NCI-H526 treated with DMSO at 0.1 percent for 48 hours (cell line): ENCODE data around the gene ARHGEF12.
A peak's percentile ranks its signal among the peaks of the same experiment; 100 is the strongest.

Experiments used
- DNase-seq: peaks from one replicate; lab custom pipeline; 2025; lab: John Stamatoyannopoulos, UW

Gene ARHGEF12

DNA sequence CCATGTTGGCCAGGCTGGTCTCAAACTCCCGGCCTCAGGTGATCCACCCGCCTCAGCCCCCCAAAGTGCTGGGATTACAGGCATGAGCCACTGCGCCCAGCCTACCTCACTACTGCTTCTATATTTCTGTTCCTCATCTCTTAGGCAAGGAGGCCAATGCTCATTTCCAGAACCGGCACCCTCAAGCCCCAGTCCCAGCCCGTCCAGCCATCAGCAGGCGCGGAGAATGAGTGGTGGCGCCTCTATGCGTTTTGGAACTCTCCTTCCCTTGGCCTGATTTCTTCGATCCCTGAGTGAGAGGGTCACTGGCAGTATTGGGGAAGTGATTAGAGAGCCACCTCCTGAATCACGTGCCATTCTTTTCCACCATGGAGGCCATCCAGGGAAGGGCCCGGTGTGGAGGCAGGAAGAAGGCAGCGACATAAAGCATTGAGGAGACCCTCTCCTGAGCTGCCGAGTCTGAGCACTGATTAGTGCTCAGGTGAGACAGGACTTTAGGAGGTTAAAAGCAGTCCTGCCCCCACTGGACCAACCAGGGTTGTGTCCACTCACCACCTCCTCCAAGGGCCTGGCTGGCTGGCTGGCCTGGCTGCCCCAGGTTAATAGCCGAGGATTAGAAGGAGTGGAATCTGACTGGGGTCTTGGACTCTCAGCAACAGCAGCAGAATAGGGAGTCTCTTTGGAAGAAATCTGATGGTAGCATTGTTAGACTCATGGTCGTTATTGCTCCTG lies 184.0 kb downstream of the ARHGEF12 start:
- no peak for DNase-seq

GRCh38 chr11:120521176-120521575 lies 185.0 kb downstream of the ARHGEF12 start:
- no peak for DNase-seq

DNA sequence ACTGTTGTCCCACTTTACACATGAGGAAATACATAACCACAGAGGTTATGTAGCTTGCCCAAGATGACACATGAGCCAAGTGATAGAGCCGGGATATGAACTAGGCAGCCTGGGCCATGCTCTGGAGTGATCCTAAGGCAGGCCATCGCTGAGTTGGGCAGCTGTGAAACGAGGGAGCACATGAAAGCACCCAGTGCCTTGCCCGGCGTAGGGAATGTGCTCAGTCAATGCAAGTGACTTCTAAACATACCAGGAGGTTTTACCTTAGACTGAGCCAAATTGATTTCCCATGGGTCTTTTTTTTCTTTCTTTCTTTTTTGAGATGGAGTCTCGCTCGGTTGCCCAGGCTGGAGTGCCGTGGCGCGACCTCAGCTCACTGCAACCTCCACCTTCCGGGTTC lies 185.8 kb downstream of the ARHGEF12 start:
- no peak for DNase-seq

GRCh38 chr11:120522736-120523135 lies 186.5 kb downstream of the ARHGEF12 start:
- no peak for DNase-seq

DNA sequence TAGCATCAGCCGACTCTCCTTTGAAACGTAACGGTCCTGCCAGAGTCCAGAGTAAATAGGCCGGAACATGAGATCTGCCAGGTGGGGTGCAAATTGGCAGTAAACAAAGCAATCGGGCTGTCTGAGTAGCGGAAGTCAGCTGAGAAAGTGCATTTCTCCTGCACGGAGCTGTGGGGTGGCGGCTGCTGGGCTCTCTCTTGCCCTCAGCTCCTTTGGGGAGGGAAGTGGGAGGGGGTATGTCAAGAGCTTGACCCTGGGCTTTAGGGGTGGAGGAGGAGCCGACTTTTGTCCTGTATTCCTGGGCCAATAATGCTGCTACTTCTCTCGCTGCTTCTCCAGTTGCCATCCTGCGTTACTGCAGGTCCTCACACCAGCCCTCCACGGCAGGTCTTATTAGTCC lies 187.0 kb downstream of the ARHGEF12 start:
- no peak for DNase-seq

DNA sequence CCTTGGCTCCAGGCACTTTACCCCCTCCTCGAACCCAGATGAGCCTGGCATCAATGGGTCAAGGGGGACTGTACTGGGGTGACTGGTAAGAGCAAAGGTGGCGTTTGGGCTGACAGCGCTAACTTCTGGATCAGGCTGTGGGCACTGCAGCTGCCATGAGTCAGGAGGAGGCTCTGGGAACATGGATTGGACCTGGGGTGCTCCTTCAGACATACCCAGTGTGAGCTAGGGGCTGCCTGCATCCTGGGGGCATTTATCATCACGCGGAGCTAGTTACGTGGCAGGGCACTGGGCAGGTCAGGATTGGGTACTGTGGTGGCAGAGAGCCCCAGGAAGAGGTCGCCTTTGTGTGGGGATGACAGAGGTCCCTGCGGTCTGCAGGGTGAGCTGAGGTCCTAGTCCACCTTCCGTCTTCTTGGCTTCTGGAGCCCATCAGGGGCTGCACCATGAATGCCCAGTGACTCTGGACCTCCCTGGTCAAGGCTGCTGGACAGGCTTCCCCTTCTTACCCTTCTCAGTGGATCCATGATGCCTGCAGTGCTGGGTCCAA lies 188.4 kb downstream of the ARHGEF12 start:
- DNase-seq: no peak

DNA sequence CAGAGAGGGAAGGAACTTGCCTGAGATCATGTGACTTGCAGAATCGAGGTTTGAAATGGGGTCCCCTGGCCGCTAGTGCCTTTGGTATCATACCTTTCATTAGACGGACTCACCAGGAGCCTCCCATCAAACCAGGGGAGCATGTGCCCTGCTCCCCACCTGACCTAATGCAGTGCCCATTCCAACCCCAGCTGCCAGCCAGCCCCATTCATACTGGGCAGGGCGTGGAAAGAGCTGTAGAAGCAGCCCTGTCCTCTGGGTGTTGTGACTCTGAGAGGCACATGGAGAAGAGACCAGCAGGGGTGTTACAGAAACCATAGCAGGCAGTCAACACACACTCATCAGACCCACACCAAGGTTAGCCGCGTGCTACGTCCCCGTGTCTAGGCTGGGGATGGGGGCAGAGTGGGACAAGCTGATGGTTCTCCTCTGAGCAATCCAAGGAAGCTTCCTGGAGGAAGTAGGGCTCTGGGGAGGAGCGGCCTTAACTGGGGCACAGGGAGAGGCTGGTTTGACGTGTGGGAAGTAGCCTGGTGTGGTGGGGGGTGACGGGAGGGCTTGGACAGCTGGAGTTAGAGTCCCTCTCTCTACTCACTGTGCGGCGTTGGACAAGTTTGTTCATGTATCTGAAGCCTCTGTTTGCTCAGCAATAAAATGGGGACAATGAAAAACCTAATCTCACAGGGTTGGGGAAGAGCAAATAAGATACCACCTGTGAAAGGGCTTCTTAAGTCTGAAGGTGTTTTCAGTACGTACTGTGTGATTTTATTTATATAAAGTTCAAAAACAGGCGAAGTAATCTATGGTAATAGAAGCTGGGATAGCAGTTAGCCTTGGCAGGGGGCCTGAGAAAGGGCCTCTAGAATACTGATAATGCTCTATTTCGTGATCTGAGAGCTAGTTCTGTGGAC lies 189.3 kb downstream of the ARHGEF12 start:
- peak; percentile 59 for DNase-seq

DNA sequence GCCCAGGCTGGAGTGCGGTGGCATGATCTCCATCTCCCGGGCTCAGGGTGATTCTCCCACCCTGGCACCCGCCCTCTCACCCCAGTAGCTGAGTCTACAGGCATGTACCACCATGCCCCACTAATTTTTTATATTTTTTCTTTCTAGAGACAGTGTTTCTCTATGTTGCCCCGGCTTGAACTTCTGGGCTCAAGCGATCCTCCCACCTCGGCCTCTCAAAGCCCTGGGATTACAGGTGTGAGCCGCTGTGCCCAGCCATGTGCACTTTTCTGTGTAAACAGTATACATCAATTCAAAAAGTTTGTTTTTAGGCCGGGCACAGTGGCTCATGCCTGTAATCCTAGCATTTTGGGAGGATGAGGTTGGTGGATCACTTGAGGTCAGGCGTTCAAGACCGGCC lies 190.0 kb downstream of the ARHGEF12 start:
- no peak for DNase-seq

DNA sequence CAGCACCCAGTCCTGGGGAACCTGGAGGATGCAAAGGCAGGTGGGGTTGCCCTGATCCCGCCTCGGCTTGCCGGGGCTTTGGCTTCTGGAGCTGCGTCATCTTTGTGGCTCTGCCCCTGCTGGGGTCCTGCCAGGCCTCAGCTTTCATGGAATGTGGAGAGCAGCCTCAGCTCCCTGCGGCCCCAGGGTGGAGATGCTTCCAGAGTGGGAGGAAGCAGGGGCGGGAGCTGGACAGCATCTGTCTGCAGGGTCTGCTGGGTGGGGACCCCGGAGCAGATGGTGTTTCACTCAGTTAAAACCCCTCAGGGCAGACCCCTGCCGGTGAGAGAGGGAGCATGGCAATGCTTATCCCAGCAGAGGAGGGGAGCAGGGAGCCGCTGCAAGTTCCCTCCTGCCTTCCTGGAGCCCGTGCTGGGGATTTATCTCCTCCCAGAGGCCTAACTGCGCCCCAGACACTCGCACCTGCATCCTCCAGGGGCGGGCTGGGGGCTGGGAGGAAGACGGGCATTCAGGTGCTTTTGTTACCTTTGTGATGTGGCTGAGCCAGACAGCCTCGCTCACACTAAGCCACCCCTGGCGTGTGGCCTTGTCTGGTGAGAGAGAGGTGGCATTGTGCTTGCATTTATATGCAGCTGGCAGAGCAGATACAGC lies 191.0 kb downstream of the ARHGEF12 start:
- DNase-seq: peak; percentile 58

DNA sequence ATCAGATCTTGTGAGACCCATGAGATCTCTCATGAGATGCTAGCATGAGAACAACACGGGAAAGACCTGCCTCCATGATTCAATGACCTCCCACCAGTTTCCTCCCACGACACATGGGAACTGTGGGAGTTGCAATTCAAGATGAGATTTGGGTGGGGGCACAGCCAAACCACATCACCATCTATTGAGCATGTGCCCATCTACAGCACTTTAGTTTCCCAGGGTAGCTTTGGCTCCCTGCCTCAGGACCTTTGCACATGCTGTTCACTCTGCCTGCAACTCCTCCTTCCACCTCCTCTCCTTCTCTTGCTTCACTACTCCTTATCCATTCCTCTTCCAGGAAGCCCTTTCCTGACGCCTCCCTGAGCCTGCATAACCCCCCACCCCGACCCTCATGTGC lies 192.5 kb downstream of the ARHGEF12 start:
- DNase-seq: no peak

- DNase-seq: no peak
These were observed 193.0 kb downstream of the ARHGEF12 start for GRCh38 chr11:120529214-120529613.

GRCh38 chr11:120529911-120530310 lies 193.7 kb downstream of the ARHGEF12 start:
- DNase-seq: no peak

DNA sequence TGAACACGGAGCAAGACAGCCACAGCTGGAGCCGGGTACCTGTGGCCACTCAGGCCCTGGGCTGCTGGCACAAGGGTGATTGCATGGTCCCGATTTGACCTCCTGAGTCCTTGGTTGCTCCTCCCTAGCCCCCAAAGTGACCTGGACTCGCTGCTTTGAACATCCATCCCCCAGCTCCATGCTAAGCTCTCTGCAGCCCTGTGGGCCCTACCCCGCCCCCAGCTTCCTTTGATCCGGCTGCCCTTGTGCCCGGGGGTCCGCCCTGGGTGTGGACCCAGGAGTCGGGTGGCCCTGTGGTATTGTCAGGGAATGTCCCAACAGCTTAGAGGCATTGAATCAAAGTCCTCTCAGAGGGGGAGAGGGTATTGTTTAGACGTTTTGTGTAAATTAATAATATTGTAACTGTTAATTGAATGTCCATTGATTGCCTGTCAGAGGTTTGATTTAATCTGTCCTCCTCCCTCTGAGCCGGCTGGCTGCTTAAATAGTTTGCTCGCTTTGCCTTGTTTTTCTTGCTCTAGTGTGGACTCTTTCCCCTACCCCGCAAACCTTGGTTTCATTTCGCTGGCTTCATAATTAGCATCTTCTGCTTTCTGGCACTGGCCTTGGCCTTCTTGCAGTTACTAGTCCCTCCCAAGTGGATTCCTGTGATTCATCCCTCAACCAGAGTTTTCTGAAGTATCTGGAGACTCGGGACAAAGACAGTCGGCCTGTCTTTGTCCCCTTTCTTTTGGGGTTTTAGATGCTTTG lies 196.0 kb downstream of the ARHGEF12 start:
- DNase-seq: no peak

DNA sequence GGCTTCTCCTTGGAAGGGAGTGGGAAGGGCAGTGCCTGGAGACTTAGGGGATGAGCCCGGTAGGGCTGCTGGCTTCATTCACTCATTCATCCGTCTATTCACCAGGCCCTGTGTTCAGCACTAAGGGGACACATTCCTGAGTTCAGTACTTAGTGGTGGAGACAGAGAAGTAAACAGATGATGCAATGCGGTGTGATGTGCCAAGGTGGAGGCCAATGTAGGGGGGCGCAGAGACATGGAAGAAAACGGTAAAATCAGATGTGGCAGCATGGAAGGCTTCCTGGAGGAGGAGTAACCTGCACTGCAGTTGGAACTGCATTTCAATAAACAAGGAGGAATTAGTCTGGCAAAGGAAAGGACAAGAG lies 196.6 kb downstream of the ARHGEF12 start:
- no peak for DNase-seq

DNA sequence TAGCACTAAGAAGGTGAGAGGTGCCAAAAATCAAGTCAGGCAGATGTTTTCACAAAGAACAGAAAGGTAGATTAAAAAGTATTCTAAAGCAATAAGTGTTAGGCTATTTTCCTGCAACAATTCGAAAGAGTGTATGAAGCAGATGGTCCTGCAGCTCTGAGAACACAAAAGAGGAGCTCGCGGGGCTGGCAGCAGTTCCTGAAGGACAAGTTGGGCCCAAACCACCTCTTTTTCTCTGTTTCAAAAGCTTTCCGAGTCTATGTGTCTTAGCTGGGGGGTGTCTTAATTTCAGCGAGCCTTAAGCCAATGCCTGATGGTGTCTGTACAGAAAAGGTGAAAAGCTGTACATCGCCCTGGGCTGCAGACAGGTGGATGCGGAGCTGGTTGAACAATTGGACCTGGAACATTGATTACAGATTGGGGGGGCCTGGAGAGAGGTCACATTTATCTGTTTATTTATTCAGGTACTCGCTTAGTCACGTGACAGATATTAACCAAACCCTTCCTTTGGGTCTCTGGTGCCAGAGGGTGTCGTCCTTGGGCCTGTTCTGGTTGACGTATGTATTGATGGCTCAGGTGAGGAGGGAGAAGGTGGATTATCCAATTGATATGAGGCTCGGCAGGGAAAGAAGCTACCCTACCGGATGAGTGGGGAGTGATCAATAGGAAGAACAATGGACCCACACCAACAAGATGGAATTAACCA lies 200.0 kb downstream of the ARHGEF12 start:
- no peak for DNase-seq

DNA sequence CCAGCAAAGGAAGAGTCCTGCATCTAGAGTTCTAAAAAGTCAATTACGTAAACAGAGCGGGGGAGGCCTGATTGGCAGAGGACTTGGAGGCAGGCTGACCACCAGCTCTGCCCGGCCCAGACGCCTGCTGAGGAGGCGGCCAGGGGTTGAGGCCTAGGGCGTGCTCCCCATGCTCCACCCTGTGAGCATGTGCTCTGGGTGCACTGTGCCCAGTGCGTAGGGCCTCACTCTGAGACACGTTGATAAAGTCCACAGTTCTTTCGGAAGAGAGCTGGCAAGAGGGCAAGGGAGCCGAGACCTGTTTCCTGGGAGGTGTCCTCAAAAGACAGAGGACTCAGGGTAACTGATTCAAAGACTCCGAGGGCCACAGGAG lies 200.6 kb downstream of the ARHGEF12 start:
- no peak for DNase-seq

DNA sequence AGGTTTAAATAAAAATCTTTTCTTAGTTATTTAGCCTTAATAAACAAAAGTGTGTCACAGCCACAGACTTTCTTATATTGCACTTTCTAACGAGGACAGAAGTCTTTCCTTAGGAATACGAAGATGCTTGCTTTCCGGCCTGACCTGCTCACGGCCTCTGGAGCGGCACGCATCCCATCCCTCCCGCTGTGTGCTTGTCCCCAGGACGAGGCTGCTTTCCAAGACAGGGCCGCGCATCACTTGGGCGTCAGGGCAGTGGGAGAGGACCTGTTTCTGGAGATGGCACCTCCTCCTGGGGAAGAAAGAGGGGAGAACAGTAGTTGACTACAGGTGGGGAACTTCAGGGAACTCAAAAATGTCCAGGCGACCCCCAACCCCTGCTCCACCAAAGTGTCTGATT lies 201.8 kb downstream of the ARHGEF12 start:
- DNase-seq: no peak

DNA sequence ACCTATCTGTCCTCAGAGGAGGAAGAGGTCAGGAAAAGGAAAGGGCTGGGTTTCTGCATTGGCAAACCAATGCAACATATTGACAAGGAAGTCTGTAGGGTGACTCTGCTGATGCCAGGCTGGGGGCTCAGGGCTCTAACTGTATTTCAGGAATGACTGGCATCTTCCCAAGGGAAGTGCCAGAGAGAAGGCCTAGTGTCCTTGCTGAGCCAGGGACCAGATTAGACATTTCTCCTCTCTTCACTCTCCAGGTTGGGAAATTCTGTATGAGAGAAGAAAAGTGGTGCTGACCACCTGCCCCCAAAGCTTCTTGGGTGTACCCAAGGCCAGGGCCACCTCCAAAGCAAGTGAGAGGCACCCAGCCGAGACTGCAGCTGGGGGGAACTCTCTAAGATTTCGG lies 202.5 kb downstream of the ARHGEF12 start:
- no peak for DNase-seq
